PC-9 (cell line): ENCODE measurements around the gene CTNNBL1. TPM values are rescaled to one million over a fixed set of nuclear protein-coding genes. Genes with fewer than 3 reads are reported as not detected.

ENCODE experiments used
- BruUV-seq: library from RNA; stranded (reverse); fragments of 400-500 nt; replicated peaks from 2 replicates; lab custom pipeline; 2021; lab: Mats Ljungman, UMichigan
- CTCF ChIA-PET: fragments of 300-600 bp; sonication (Branson Sonifier 250); formaldehyde crosslinking; loops from one replicate; lab custom pipeline; 2022; ENCODE audit warnings: antibody characterized with exemption; lab: Charles Lee
- POLR2A ChIA-PET: fragments of 300-600 bp; sonication (Branson Sonifier 250); formaldehyde crosslinking; loops from one replicate; lab custom pipeline; 2022; ENCODE audit warnings: antibody characterized with exemption; ENCODE audit not compliant: unreplicated experiment; lab: Charles Lee
- DNase-seq, 2 experiments: peaks; one replicate each; pipeline versions ENCODE4 v3.0.0 to v3.0.0-alpha.2; 2015 to 2022; ENCODE audit warnings: mixed read lengths in 1 of 2
- H2AFZ ChIP-seq: fragments of 200-600 bp; sonication (generic); 2 replicates; pipeline ENCODE4 v1.8.1; 2017; ENCODE audit warnings: antibody characterized with exemption
- H3F3A ChIP-seq: fragments of 200-600 bp; sonication (generic); 2 replicates; pipeline ENCODE4 v1.8.1; 2017; ENCODE audit warnings: antibody characterized with exemption, mild to moderate bottlenecking, low read depth; ENCODE audit not compliant: insufficient read depth
- H3K27ac ChIP-seq: fragments of 200-600 bp; sonication (generic); 2 replicates; pipeline ENCODE4 v1.6.1; 2016; ENCODE audit warnings: mixed run types
- H3K27me3 ChIP-seq: fragments of 200-600 bp; sonication (generic); 2 replicates; pipeline ENCODE4 v1.6.1; 2016; ENCODE audit warnings: low read depth, mixed run types; ENCODE audit not compliant: insufficient read depth
- H3K36me3 ChIP-seq: fragments of 200-600 bp; sonication (generic); 2 replicates; pipeline ENCODE4 v1.6.1; 2016; ENCODE audit warnings: low read depth, mixed run types
- H3K4me1 ChIP-seq: fragments of 200-600 bp; sonication (generic); replicated peaks from 2 replicates; pipeline ENCODE4 v1.6.1; 2016; ENCODE audit warnings: mixed run types; ENCODE audit not compliant: insufficient read depth
- H3K4me2 ChIP-seq: fragments of 200-600 bp; sonication (generic); 2 replicates; pipeline ENCODE4 v1.6.1; 2017; ENCODE audit warnings: mixed run types
- H3K4me3 ChIP-seq: fragments of 200-600 bp; sonication (generic); 2 replicates; pipeline ENCODE4 v1.6.1; 2016; ENCODE audit warnings: mixed run types
- H3K79me2 ChIP-seq: fragments of 200-600 bp; sonication (generic); 2 replicates; pipeline ENCODE4 v1.6.1; 2017; ENCODE audit warnings: low read depth, mixed run types
- H3K9me2 ChIP-seq: fragments of 200-600 bp; sonication (generic); 2 replicates; pipeline ENCODE4 v1.8.1; 2017; ENCODE audit warnings: mild to moderate bottlenecking; ENCODE audit not compliant: insufficient read depth
- H3K9me3 ChIP-seq: fragments of 200-600 bp; sonication (generic); 2 replicates; pipeline ENCODE4 v1.8.1; 2016; ENCODE audit warnings: low read depth; ENCODE audit not compliant: insufficient read depth
- H4K20me1 ChIP-seq: fragments of 200-600 bp; sonication (generic); 2 replicates; pipeline ENCODE4 v1.8.1; 2017; ENCODE audit not compliant: insufficient read depth
- EZH2 ChIP-seq: fragments of 200-600 bp; sonication (generic); IDR thresholded peaks from 2 replicates; pipeline ENCODE4 v1.8.0; 2017; ENCODE audit warnings: antibody characterized with exemption, low read depth
- intact Hi-C: fragments of 100-400 bp; cut with micrococcal nuclease; formaldehyde crosslinking; loops from one replicate; pipeline ENCODE4 v1.10.0; 2022; ENCODE audit not compliant: unreplicated experiment
- total RNA-seq: library from RNA; stranded (reverse); gene quantifications from 2 replicates; pipeline ENCODE4 v1.2.3, GENCODE V29; 2021
- TF ChIP-seq, protein P1 (sequence below): fragments of 200-600 bp; sonication (generic); conservative IDR thresholded peaks from 2 replicates; pipeline ENCODE4 v1.6.1; 2017; ENCODE audit warnings: mixed run types, antibody characterized with exemption, mild to moderate bottlenecking, moderate library complexity

Gene CTNNBL1
- total RNA-seq, 1 experiment from 2014 or later: 83.5 TPM

DNA sequence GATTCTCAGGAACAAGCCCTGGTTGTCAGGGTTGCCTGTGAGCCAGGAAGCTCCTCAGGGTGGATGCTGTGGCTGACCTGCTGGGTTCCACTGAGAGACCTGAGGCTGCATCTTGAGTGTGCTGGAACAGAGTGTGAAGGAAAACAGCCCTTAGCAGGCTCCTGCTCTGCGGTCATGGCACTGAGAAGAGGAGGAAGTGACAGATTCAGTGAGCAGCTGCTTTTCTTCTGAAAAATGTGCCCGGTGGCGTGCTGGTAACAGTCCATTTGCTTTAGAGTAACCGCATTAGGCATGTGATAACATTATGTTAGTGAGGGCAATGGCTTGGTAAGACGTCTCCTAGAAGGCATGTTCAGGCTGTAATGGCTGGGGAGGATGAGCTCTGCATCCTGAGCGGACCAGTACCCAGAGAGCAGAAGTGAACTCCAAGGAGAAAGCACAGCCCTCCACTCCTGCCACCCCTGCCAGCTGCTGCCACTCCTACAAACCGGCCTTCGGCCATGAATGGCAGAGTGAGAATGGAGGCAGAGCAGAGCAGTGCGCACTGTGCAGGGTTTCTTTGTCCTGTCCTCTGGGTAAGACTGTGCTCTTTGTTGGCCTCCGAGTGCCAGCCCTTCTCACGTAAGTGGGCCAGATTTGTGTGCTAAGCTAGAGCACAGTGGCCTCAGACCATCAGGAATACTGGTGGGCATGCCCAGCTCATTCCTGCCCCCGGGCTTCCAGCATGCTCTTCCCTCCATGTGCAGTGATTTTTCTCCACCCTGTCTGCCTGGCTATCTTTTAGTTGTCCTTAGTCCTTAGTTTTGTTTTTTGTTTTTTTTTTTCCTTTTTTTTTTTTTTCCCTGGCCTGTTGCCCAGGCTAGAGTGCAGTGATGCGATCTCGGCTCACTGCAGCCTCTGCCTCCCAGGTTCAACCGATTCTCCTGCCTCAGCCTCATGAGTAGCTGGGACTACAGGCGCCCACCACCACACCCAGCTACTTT is 111.0 kb downstream of the CTNNBL1 start:
- intact Hi-C loops: no loop called here
- POLR2A ChIA-PET: no interaction called here

DNA sequence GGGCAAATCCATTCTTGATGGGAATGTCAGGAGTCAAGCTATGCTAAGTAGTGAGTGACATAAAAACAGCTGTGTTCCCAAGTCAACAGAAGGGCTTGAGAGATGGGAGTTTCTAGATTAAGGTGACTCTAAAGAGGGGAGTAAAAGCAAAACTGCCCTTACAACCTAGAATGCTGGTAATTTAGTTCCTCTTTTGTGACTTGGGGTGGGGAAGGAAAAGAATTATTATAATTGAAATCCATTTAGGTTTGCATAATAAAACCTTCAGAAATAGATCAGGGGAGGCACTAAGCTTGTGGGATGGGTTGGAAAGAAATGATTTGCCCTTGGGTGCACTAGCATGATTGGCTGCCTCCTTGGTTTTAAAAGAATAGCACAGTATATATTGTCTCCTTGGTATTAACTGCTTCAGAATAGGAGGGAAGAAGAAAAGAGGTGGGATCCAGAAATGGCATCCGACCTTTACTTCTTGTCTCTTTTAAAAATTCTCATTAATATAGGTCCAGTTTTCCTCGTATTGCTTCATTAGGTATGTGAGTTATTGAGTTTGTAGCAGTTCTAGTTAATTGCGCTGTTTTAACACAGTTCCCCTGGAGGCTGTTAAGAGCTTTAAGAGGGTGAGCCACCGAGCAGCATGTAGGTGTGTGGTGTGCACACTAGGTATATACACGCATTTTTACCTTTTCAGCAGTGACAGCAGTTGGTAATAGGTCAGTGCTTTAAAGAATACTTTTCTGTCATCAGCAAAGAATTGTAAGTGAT is 113.8 kb downstream of the CTNNBL1 start:
- TF ChIP-seq, protein P1, sequence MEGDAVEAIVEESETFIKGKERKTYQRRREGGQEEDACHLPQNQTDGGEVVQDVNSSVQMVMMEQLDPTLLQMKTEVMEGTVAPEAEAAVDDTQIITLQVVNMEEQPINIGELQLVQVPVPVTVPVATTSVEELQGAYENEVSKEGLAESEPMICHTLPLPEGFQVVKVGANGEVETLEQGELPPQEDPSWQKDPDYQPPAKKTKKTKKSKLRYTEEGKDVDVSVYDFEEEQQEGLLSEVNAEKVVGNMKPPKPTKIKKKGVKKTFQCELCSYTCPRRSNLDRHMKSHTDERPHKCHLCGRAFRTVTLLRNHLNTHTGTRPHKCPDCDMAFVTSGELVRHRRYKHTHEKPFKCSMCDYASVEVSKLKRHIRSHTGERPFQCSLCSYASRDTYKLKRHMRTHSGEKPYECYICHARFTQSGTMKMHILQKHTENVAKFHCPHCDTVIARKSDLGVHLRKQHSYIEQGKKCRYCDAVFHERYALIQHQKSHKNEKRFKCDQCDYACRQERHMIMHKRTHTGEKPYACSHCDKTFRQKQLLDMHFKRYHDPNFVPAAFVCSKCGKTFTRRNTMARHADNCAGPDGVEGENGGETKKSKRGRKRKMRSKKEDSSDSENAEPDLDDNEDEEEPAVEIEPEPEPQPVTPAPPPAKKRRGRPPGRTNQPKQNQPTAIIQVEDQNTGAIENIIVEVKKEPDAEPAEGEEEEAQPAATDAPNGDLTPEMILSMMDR: no peak
- TF ChIP-seq EZH2: no peak
- Histone ChIP-seq H3K36me3 (0 out of 2 replicates have a peak, but pooled peaks cover 4% of the 10 kb centered on the region), H3K27me3 (no peaks in the 10 kb centered on the region)

More for the DNA sequence above, 111.0 kb downstream of the CTNNBL1 start:
- no peaks in the 10 kb centered on the region for H3K79me2 ChIP-seq
- TF ChIP-seq, protein P1: no peak
- TF ChIP-seq EZH2: no peak
- CTCF ChIA-PET: no interaction called here
- no peaks in the 10 kb centered on the region for H3K4me1 ChIP-seq
- H3K9me3 ChIP-seq: no peaks in the 10 kb centered on the region
- H3K27me3 ChIP-seq: no peaks in the 10 kb centered on the region
- DNase-seq: no peak
- H3K4me3 ChIP-seq: no peak overlapping the region
- H3K9me2 ChIP-seq: no peaks in the 10 kb centered on the region
- H3F3A ChIP-seq: no peaks in the 10 kb centered on the region
- no peak overlapping the region for H3K4me2 ChIP-seq
- 0 out of 2 replicates have a peak, but pooled peaks cover 4% of the 10 kb centered on the region for H3K36me3 ChIP-seq
- H3K27ac ChIP-seq: no peak overlapping the region
- no TSS peak for BruUV-seq
- no peak overlapping the region for H2AFZ ChIP-seq
- no peaks in the 10 kb centered on the region for H4K20me1 ChIP-seq

More for the DNA sequence above, 113.8 kb downstream of the CTNNBL1 start:
- Histone ChIP-seq H4K20me1 (0 out of 2 replicates have a peak, but pooled peaks cover 7% of the 10 kb centered on the region), H2AFZ (no peak overlapping the region), H3K4me2 (no peak overlapping the region), H3K27ac (no peak overlapping the region), H3K9me3 (no peaks in the 10 kb centered on the region), H3K79me2 (no peaks in the 10 kb centered on the region), H3K4me3 (no peak overlapping the region), H3K4me1 (no peaks in the 10 kb centered on the region), H3K9me2 (no peaks in the 10 kb centered on the region), H3F3A (no peaks in the 10 kb centered on the region)
- BruUV-seq: no TSS peak
- intact Hi-C loops: no loop called here
- ChIA-PET CTCF (no interaction called here), POLR2A (no interaction called here)
- DNase-seq: no peak
